NCI-H187 (cell line): ENCODE measurements around the gene PRKCA.
"Not testable (repeated sequence)": the region's sequence is repeated elsewhere in the genome, so short reads cannot be mapped to it uniquely, and the experiment has no call there.

Experiments used
- DNase-seq, 2 experiments: peaks; one replicate each; lab custom pipeline; 2025; lab: John Stamatoyannopoulos, UW

The PRKCA gene

GRCh38 chr17:66489576-66489975 lies 187.2 kb downstream of the PRKCA start:
- DNase-seq = not testable (repeated sequence)

- no peak for DNase-seq
These were observed 188.8 kb downstream of the PRKCA start for GRCh38 chr17:66491213-66491612.

GRCh38 chr17:66491665-66492064 lies 189.3 kb downstream of the PRKCA start:
- no peak for DNase-seq

GRCh38 chr17:66492080-66492479 lies 189.7 kb downstream of the PRKCA start:
- no peak for DNase-seq

GRCh38 chr17:66492561-66493005 lies 190.2 kb downstream of the PRKCA start:
- DNase-seq = peak; percentile 47 to 68

GRCh38 chr17:66493283-66494019 lies 191.0 kb downstream of the PRKCA start:
- DNase-seq = no peak

GRCh38 chr17:66494023-66494803 lies 191.8 kb downstream of the PRKCA start:
- DNase-seq = no peak

- DNase-seq = no peak
These were observed 192.6 kb downstream of the PRKCA start for GRCh38 chr17:66495035-66495434.

GRCh38 chr17:66496306-66496705 lies 193.9 kb downstream of the PRKCA start:
- no peak for DNase-seq

- DNase-seq = peak in 1 of 2 experiments; percentile 15
These were observed 196.2 kb downstream of the PRKCA start for GRCh38 chr17:66498580-66498979.

GRCh38 chr17:66506641-66507040 lies 204.2 kb downstream of the PRKCA start:
- no peak for DNase-seq

GRCh38 chr17:66507103-66507923 lies 204.9 kb downstream of the PRKCA start:
- DNase-seq = no peak

- DNase-seq = no peak
These were observed 205.8 kb downstream of the PRKCA start for GRCh38 chr17:66507982-66508760.

- DNase-seq = no peak
These were observed 206.8 kb downstream of the PRKCA start for GRCh38 chr17:66508896-66509844.

GRCh38 chr17:66509926-66510325 lies 207.5 kb downstream of the PRKCA start:
- DNase-seq = no peak

- DNase-seq = no peak
These were observed 208.7 kb downstream of the PRKCA start for GRCh38 chr17:66511135-66511534.

GRCh38 chr17:66514227-66514806 lies 211.9 kb downstream of the PRKCA start:
- DNase-seq = no peak

- DNase-seq = no peak
These were observed 213.6 kb downstream of the PRKCA start for GRCh38 chr17:66515974-66516373.

GRCh38 chr17:66517336-66518009 lies 215.1 kb downstream of the PRKCA start:
- DNase-seq = no peak
